ENCODE results near the gene CAMK4. TPM values are rescaled to one million over a fixed set of nuclear protein-coding genes. Genes with fewer than 3 reads are reported as not detected.

The CAMK4 gene
- polyA plus RNA-seq, 1 donor from 2014 or later: 16.6 TPM

- no peaks in the 10 kb centered on the region for H3K36me3 ChIP-seq (ENCODE audit: insufficient read depth, low read length)
- H3K27ac ChIP-seq (ENCODE audit: low read length): no peak overlapping the region
- H3K9me2 ChIP-seq (ENCODE audit: insufficient read depth, low read length): no peaks in the 10 kb centered on the region
- no peaks in the 10 kb centered on the region for H3K27me3 ChIP-seq (ENCODE audit: insufficient read depth, low read depth, low read length)
- no peaks in the 10 kb centered on the region for H3K79me2 ChIP-seq (replicated peaks; ENCODE audit: insufficient read depth, low read length)
- no peaks in the 10 kb centered on the region for H3F3A ChIP-seq (ENCODE audit: insufficient read depth, low read length, poor library complexity, severe bottlenecking)
- no peak overlapping the region for H2AFZ ChIP-seq (ENCODE audit: low read depth, low read length)
- H3K4me2 ChIP-seq (ENCODE audit: low read length): no peak overlapping the region
- no peaks in the 10 kb centered on the region for H3K9me3 ChIP-seq (ENCODE audit: low read length)
- H3K9ac ChIP-seq (ENCODE audit: low read length): no peak overlapping the region
- no peak for TF ChIP-seq REST (IDR thresholded peaks at IDR 0.05; ENCODE audit: borderline replicate concordance)
- TF ChIP-seq CTCF (IDR thresholded peaks at IDR 0.05; ENCODE audit: poor library complexity, severe bottlenecking): no peak
- no peak overlapping the region for H3K4me3 ChIP-seq (ENCODE audit: low read length)
- no peaks in the 10 kb centered on the region for H4K20me1 ChIP-seq (ENCODE audit: insufficient read depth)
These were observed 153.1 kb downstream of the CAMK4 start for GRCh38 chr5:111377306-111377705.

GRCh38 chr5:111379391-111379816 lies 155.2 kb downstream of the CAMK4 start:
- no peak overlapping the region for H3K4me2 ChIP-seq (ENCODE audit: low read length)
- no peak overlapping the region for H2AFZ ChIP-seq (ENCODE audit: low read depth, low read length)
- H3K79me2 ChIP-seq (replicated peaks; ENCODE audit: insufficient read depth, low read length): no peaks in the 10 kb centered on the region

More at GRCh38 chr5:111379391-111379816, 155.2 kb downstream of the CAMK4 start:
- Histone ChIP-seq H3K9me3 (ENCODE audit: low read length) (no peaks in the 10 kb centered on the region), H3K27ac (ENCODE audit: low read length) (no peak overlapping the region), H3K9ac (ENCODE audit: low read length) (no peak overlapping the region), H3K9me2 (ENCODE audit: insufficient read depth, low read length) (no peaks in the 10 kb centered on the region), H3K4me3 (ENCODE audit: low read length) (no peak overlapping the region), H4K20me1 (ENCODE audit: insufficient read depth) (no peaks in the 10 kb centered on the region), H3F3A (ENCODE audit: insufficient read depth, low read length, poor library complexity, severe bottlenecking) (no peaks in the 10 kb centered on the region), H3K27me3 (ENCODE audit: insufficient read depth, low read depth, low read length) (no peaks in the 10 kb centered on the region), H3K36me3 (ENCODE audit: insufficient read depth, low read length) (no peaks in the 10 kb centered on the region)
- TF ChIP-seq EP300 (conservative IDR thresholded peaks at IDR 0.05; ENCODE audit: poor library complexity, severe bottlenecking): no peak
- TF ChIP-seq REST (IDR thresholded peaks at IDR 0.05; ENCODE audit: borderline replicate concordance): no peak
- TF ChIP-seq RAD21 (conservative IDR thresholded peaks at IDR 0.05): no peak

Data from neural cell (in vitro differentiated cells).